K562 (cell line): ENCODE data around the gene EEF1A1. TPM values are rescaled to one million over a fixed set of nuclear protein-coding genes. Genes with fewer than 3 reads are reported as not detected.

Source experiments
- ATAC-seq: fragments of 200-7000 bp; cut with Tn5 transposase; 3 replicates; pipeline ENCODE4 v1.9.1; 2020; ENCODE audit warnings: moderate library complexity
- BruUV-seq: library from RNA; stranded (reverse); fragments of 400-500 nt; replicated peaks from 2 replicates; lab custom pipeline; 2021; lab: Mats Ljungman, UMichigan
- CTCF ChIA-PET: fragments of 300-600 bp; formaldehyde crosslinking; extraction: SDS; loops from one replicate; lab custom pipeline; 2021; ENCODE audit warnings: low intra/inter-chr PET ratio; lab: Yijun Ruan, JAX
- POLR2A ChIA-PET: fragments of 300-600, 350-650 bp; sonication (Branson Sonifier 250); formaldehyde crosslinking; extraction: SDS; loops from one replicate; lab custom pipeline; 2021; ENCODE audit warnings: antibody characterized with exemption, inconsistent platforms; lab: Yijun Ruan, JAX
- DNase-seq, 4 experiments: peaks; one replicate each; pipeline versions ENCODE4 v3.0.0 to v3.0.0-alpha.2; 2011 to 2018; ENCODE audit warnings: low spot score in 3 of 4, mixed read lengths in 3 of 4; ENCODE audit errors: extremely low read depth in 1 of 4
- FAIRE-seq: peaks from 2 replicates; lab custom pipeline; 2011; peaks lifted over from hg19 to GRCh38; lab: Jason Lieb, UNC
- H2AFZ ChIP-seq: 2 replicates; pipeline ENCODE4 v1.6.0; 2011; ENCODE audit warnings: low read depth, low read length, control low read depth, inconsistent platforms
- H3K27ac ChIP-seq: fragments of 200-600 bp; 3 replicates; pipeline ENCODE4 v1.8.0; 2011; ENCODE audit warnings: low read depth, mild to moderate bottlenecking, control low read depth, inconsistent platforms, low read length, moderate library complexity, mixed read lengths; ENCODE audit errors: extremely low read depth
- H3K27me3 ChIP-seq, 2 experiments: fragments of 300-600 bp in 1 of 2; 2 replicates in 1 of 2; 3 replicates in 1 of 2; pipeline versions ENCODE4 v1.6.0 to v1.8.0; 2011; ENCODE audit warnings: inconsistent platforms in 2 of 2, low read length in 2 of 2, mild to moderate bottlenecking in 1 of 2, mixed read lengths in 1 of 2, moderate library complexity in 1 of 2; ENCODE audit not compliant: control insufficient read depth in 2 of 2, insufficient read depth in 2 of 2
- H3K36me3 ChIP-seq: fragments of 300-600 bp; 3 replicates; pipeline ENCODE4 v1.8.0; 2011; ENCODE audit warnings: mild to moderate bottlenecking, low read length, inconsistent platforms; ENCODE audit not compliant: control insufficient read depth, insufficient read depth
- H3K4me1 ChIP-seq, 2 experiments: fragments of 200-600 bp in 1 of 2; replicated peaks in 1 of 2; 2 replicates in 1 of 2; 3 replicates in 1 of 2; pipeline versions ENCODE4 v1.5.1 to v1.8.0; 2011; ENCODE audit warnings: inconsistent platforms in 2 of 2, low read length in 2 of 2, mild to moderate bottlenecking in 1 of 2, mixed read lengths in 1 of 2, moderate library complexity in 1 of 2; ENCODE audit not compliant: control insufficient read depth in 2 of 2, insufficient read depth in 2 of 2
- H3K4me2 ChIP-seq: 2 replicates; pipeline ENCODE4 v1.6.1; 2011; ENCODE audit warnings: low read length, control low read depth, inconsistent platforms, mixed read lengths; ENCODE audit not compliant: insufficient read depth
- H3K4me3 ChIP-seq: fragments of 200-600 bp; sonication (generic), shearing (Covaris generic); 2 replicates; pipeline ENCODE4 v1.5.1; 2016; ENCODE audit warnings: control low read depth, inconsistent platforms
- H3K79me2 ChIP-seq: fragments of 200-600 bp; 3 replicates; pipeline ENCODE4 v1.8.0; 2011; ENCODE audit warnings: low read length, inconsistent platforms; ENCODE audit not compliant: control insufficient read depth, insufficient read depth
- H3K9ac ChIP-seq, 2 experiments: 2 replicates each; pipeline versions ENCODE4 v1.6.0 to v1.6.1; 2011; ENCODE audit warnings: low read depth in 2 of 2, low read length in 2 of 2, control low read depth in 1 of 2, inconsistent platforms in 1 of 2, mild to moderate bottlenecking in 1 of 2, mixed read lengths in 1 of 2; ENCODE audit not compliant: insufficient read depth in 1 of 2
- H3K9me1 ChIP-seq: one replicate; pipeline ENCODE4 v1.6.0; 2011; ENCODE audit warnings: inconsistent platforms, mild to moderate bottlenecking, low read length, moderate library complexity; ENCODE audit not compliant: control insufficient read depth, insufficient read depth
- H3K9me3 ChIP-seq: replicated peaks from 2 replicates; pipeline ENCODE4 v1.5.1; 2011; ENCODE audit warnings: low read depth, low read length, inconsistent platforms; ENCODE audit not compliant: control insufficient read depth, insufficient read depth
- H4K20me1 ChIP-seq: replicated peaks from 2 replicates; pipeline ENCODE4 v1.6.1; 2011; ENCODE audit warnings: low read length, inconsistent platforms, mixed read lengths; ENCODE audit not compliant: control insufficient read depth, insufficient read depth
- CTBP1 ChIP-seq: fragments of 450-650 bp; IDR thresholded peaks from 2 replicates; pipeline ENCODE4 v1.6.1; 2016; ENCODE audit warnings: borderline replicate concordance
- KAT7 ChIP-seq: sonication (generic); formaldehyde crosslinking; IDR thresholded peaks from 2 replicates; pipeline ENCODE4 v1.8.0; 2022; ENCODE audit warnings: missing genetic modification reagents, mild to moderate bottlenecking, borderline replicate concordance
- MAFK ChIP-seq: IDR thresholded peaks from 2 replicates; pipeline ENCODE4 v1.6.1; 2011; ENCODE audit warnings: low read length, improper control_type of control experiment
- SP1 ChIP-seq: sonication (generic); formaldehyde crosslinking; IDR thresholded peaks from 2 replicates; pipeline ENCODE4 v1.8.1; 2022; ENCODE audit warnings: mild to moderate bottlenecking, missing genetic modification reagents
- TBP ChIP-seq: optimal IDR thresholded peaks from 2 replicates; pipeline ENCODE3; 2011; ENCODE audit warnings: low read depth, low read length, improper control_type of control experiment
- TRIM24 ChIP-seq, 2 experiments: fragments of 450-650 bp; IDR thresholded peaks; 2 replicates each; pipeline ENCODE4 v1.6.1; 2016
- ZNF121 ChIP-seq: sonication (generic); formaldehyde crosslinking; conservative IDR thresholded peaks from 2 replicates; pipeline ENCODE4 v1.8.0; 2022; ENCODE audit warnings: missing genetic modification reagents
- ZNF780A ChIP-seq: fragments of 250-450 bp; sonication (Bioruptor Pico); IDR thresholded peaks from 2 replicates; pipeline ENCODE4 v1.5.0; 2021; ENCODE audit warnings: mild to moderate bottlenecking
- WGBS: fragments of 100-300 bp; shearing (Covaris generic); methylation state at CpG from one replicate; pipeline ENCODE4 v1.1.6; 2016; ENCODE audit warnings: low coverage, mixed read lengths; ENCODE audit not compliant: insufficient coverage; ENCODE audit errors: missing lambda C conversion rate; 5-methylcytosine and 5-hydroxymethylcytosine counted together
- in situ Hi-C: fragments of 300-500 bp; cut with MboI; formaldehyde crosslinking; loops from 4 replicates; pipeline ENCODE4 v1.15.0; 2018; ENCODE audit warnings: inconsistent platforms, mixed read lengths
- intact Hi-C: fragments of 100-400 bp; cut with micrococcal nuclease; formaldehyde crosslinking; loops from 2 replicates; pipeline ENCODE4 v1.14.2; 2022
- polyA plus RNA-seq, 8 experiments: library from polyadenylated mRNA; depleted of rRNA in 4 of 8; stranded (reverse) in 5 of 8; unstranded in 3 of 8; fragments of >200 nt; fragmentation: Nextera tagmentation in 2 of 8; fragmentation: Illumina TruSeq in 1 of 8; extraction: Ambion mirVana in 2 of 8; extraction: Trizol in 1 of 8; gene quantifications; 2 replicates each; pipeline versions ENCODE4 v1.2.1 to v1.2.3, GENCODE V29; 2011 to 2014; ENCODE audit warnings: inconsistent platforms in 1 of 8, missing spikeins in 1 of 8
- total RNA-seq, 7 experiments: library from RNA; depleted of rRNA in 6 of 7; stranded (reverse); fragments of >200 nt in 6 of 7; fragmentation: Illumina TruSeq in 2 of 7; extraction: Trizol in 2 of 7; gene quantifications; 2 replicates each; pipeline versions ENCODE4 v1.2.1 to v1.2.3, GENCODE V29; 2011 to 2021; ENCODE audit warnings: low replicate concordance in 1 of 7

EEF1A1 gene
- total and polyA plus RNA-seq, 9 of the 15 experiments (the other 6 are each of a cell fraction or from before 2014, with no cell fraction given) = 6,453 to 17,323 (median 11,082) TPM

DNA sequence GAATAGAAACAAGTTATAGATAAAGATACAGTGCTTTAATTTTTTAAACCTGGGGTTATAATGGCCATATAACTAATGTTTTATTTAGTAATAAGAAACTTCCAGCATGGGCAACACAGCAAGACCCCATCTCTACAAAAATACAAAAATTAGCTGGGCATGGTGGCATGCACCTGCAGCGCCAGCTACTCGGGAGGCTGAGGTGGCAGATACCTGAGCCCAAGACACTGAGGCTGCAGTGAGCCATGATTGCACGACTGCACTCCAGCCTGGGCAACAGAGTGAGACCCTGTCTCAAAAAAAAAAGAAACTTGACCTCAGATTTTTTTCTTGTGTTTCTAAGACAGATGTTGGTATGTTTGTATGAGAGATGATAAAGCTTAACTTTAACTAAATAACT, 22.9 kb downstream of the EEF1A1 start:
- H3K4me2 ChIP-seq = no peak overlapping the region
- no peak overlapping the region for H3K9ac ChIP-seq
- no peak overlapping the region for H3K27ac ChIP-seq
- H3K9me3 ChIP-seq = no peaks in the 10 kb centered on the region
- POLR2A ChIA-PET = interaction anchor here (1.1 to 2.2 kb wide), 3 partner anchors 13 to 19 kb away, joined by 3 to 5 read pairs (median 4); no protein-coding TSS in a partner anchor
- DNase-seq (no peak), ATAC-seq (no peak), FAIRE-seq (no peak)
- H3K9me1 ChIP-seq = no peaks in the 10 kb centered on the region
- intact Hi-C loops (no loop called here), in situ Hi-C loops (no loop called here)
- no peaks in the 10 kb centered on the region for H3K4me1 ChIP-seq
- WGBS = 100% methylated on average over 3 of the region's 3 CpGs
- H3K36me3 ChIP-seq = peaks cover 64% of the 10 kb centered on the region
- H3K4me3 ChIP-seq = no peak overlapping the region
- no peak overlapping the region for H2AFZ ChIP-seq
- no peaks in the 10 kb centered on the region for H3K27me3 ChIP-seq
- TF ChIP-seq ZNF121 (CRISPR knock-in tag) (peak; percentile 51; the same call in 1 of the 2 replicates), MAFK (no peak)
- no TSS peak for BruUV-seq
- CTCF ChIA-PET = no interaction called here
- H4K20me1 ChIP-seq = no peaks in the 10 kb centered on the region
- H3K79me2 ChIP-seq = no peaks in the 10 kb centered on the region

DNA sequence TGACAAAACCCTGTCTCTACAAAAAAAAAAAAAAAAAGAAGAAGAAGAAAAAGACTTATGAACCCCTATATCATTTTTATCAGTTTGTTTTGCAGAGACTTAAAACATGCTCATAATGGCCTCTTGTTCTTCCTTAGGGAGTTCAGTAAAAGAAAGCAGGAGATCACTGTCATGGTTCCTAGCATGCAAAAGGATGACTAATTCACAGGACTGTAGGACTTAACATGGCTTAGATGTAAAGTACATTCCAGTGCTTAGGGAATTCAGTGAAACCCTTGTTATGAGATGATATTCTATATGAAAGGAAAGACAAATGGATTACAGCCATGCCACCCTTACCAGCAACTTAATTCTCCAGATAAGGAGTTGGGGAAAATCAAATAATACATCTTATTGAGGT, 29.5 kb downstream of the EEF1A1 start:
- no peak overlapping the region for H3K4me3 ChIP-seq
- POLR2A ChIA-PET = interaction anchor here (1.1 kb wide), 1 partner anchor 18 kb away, joined by 4 read pairs; no protein-coding TSS in a partner anchor
- no peak for FAIRE-seq
- TF ChIP-seq TRIM24 (IDR thresholded peaks at IDR 0.05) = no peak
- TF ChIP-seq ZNF780A (CRISPR knock-in tag) = no peak
- TF ChIP-seq TBP = no peak
- TF ChIP-seq SP1 (CRISPR knock-in tag) = no peak
- no peak for TF ChIP-seq KAT7 (CRISPR knock-in tag)
- TF ChIP-seq CTBP1 = no peak
- ATAC-seq = no peak
- H3K27ac ChIP-seq = no peak overlapping the region
- BruUV-seq = TSS peak; percentile 16
- no peak overlapping the region for H2AFZ ChIP-seq
- no peaks in the 10 kb centered on the region for H3K9me3 ChIP-seq
- CTCF ChIA-PET = no interaction called here
- H3K4me2 ChIP-seq = no peak overlapping the region
- intact Hi-C loops = no loop called here
- H3K79me2 ChIP-seq = no peaks in the 10 kb centered on the region; the same call in 2 of the 3 replicates
- H3K9ac ChIP-seq = no peak overlapping the region
- peaks cover 69% of the 10 kb centered on the region for H3K36me3 ChIP-seq
- no peaks in the 10 kb centered on the region for H4K20me1 ChIP-seq
- in situ Hi-C loops = no loop called here
- no peaks in the 10 kb centered on the region for H3K4me1 ChIP-seq
- DNase-seq = no peak
- H3K27me3 ChIP-seq = no peaks in the 10 kb centered on the region
- H3K9me1 ChIP-seq = no peaks in the 10 kb centered on the region
